Measurements from ENCODE around the gene FBXO31. TPM values are rescaled to one million over a fixed set of nuclear protein-coding genes. Genes with fewer than 3 reads are reported as not detected.

FBXO31 gene
- total and polyA plus RNA-seq, 9 of the 15 experiments (the other 6 are each of a cell fraction or from before 2014, with no cell fraction given), result 0.18 to 33.3 (median 10.9) TPM

- no peak for TF ChIP-seq NKRF (IDR thresholded peaks at IDR 0.05; ENCODE audit: borderline replicate concordance)
- TF ChIP-seq HMG20B (CRISPR knock-in tag; IDR thresholded peaks at IDR 0.05), result no peak
- TF ChIP-seq ID3 (CRISPR knock-in tag; IDR thresholded peaks at IDR 0.05), result no peak
- TF ChIP-seq ID3 (tag; IDR thresholded peaks at IDR 0.05), result no peak; the same call in 1 of the 2 replicates
- TF ChIP-seq GTF2B (IDR thresholded peaks at IDR 0.05; ENCODE audit: extremely low read depth, insufficient read length), result no peak
- no peak for TF ChIP-seq DPF2 (IDR thresholded peaks at IDR 0.05)
- no peak for TF ChIP-seq CHD4 (IDR thresholded peaks at IDR 0.05; ENCODE audit: insufficient read depth, insufficient replicate concordance, low read depth, low read length, poor library complexity, severe bottlenecking)
- TF ChIP-seq, protein P1, sequence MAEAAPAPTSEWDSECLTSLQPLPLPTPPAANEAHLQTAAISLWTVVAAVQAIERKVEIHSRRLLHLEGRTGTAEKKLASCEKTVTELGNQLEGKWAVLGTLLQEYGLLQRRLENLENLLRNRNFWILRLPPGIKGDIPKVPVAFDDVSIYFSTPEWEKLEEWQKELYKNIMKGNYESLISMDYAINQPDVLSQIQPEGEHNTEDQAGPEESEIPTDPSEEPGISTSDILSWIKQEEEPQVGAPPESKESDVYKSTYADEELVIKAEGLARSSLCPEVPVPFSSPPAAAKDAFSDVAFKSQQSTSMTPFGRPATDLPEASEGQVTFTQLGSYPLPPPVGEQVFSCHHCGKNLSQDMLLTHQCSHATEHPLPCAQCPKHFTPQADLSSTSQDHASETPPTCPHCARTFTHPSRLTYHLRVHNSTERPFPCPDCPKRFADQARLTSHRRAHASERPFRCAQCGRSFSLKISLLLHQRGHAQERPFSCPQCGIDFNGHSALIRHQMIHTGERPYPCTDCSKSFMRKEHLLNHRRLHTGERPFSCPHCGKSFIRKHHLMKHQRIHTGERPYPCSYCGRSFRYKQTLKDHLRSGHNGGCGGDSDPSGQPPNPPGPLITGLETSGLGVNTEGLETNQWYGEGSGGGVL (CRISPR knock-in tag; IDR thresholded peaks at IDR 0.05), result no peak
- TF ChIP-seq HNRNPUL1 (IDR thresholded peaks at IDR 0.05; ENCODE audit: low read length), result no peak
- TF ChIP-seq PRPF4 (IDR thresholded peaks at IDR 0.05; ENCODE audit: insufficient read depth, low read depth, low read length, poor library complexity, severe bottlenecking), result peak; percentile 63
- TF ChIP-seq ATF1 (CRISPR knock-in tag; IDR thresholded peaks at IDR 0.05), result peak; percentile 58; the same call in 1 of the 2 replicates
- peak; percentile 97 for TF ChIP-seq ATF1 (tag; IDR thresholded peaks at IDR 0.05)
- no peak for TF ChIP-seq ETV6 (IDR thresholded peaks at IDR 0.05; ENCODE audit: borderline replicate concordance in 1 of 2, low read depth in 2 of 2, low read length in 1 of 2)
- no peak for TF ChIP-seq ETV6 (CRISPR knock-in tag; IDR thresholded peaks at IDR 0.05; ENCODE audit: borderline replicate concordance)
- TF ChIP-seq PURB (CRISPR knock-in tag; IDR thresholded peaks at IDR 0.05; ENCODE audit: low read depth), result no peak
- TF ChIP-seq, protein P2, sequence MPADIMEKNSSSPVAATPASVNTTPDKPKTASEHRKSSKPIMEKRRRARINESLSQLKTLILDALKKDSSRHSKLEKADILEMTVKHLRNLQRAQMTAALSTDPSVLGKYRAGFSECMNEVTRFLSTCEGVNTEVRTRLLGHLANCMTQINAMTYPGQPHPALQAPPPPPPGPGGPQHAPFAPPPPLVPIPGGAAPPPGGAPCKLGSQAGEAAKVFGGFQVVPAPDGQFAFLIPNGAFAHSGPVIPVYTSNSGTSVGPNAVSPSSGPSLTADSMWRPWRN (IDR thresholded peaks at IDR 0.05; ENCODE audit: low read depth), result no peak
- TF ChIP-seq CREB1 (IDR thresholded peaks at IDR 0.05), result peak; percentile 94
- TF ChIP-seq CREB1 (CRISPR knock-in tag; IDR thresholded peaks at IDR 0.05), result peak; percentile 96
- no peak for TF ChIP-seq ZNF232 (CRISPR knock-in tag; IDR thresholded peaks at IDR 0.05)
- TF ChIP-seq NCOA6 (IDR thresholded peaks at IDR 0.05), result no peak
- TF ChIP-seq FUS (optimal IDR thresholded peaks at IDR 0.05; ENCODE audit: low read depth, low read length), result peak; percentile 62
- TF ChIP-seq CHD1 (IDR thresholded peaks at IDR 0.05; ENCODE audit: low read length), result peak; percentile 48
- TF ChIP-seq CBFA2T3 (IDR thresholded peaks at IDR 0.05), result no peak
- TF ChIP-seq NFRKB (IDR thresholded peaks at IDR 0.05; ENCODE audit: low read depth), result peak; percentile 32; the same call in 1 of the 2 replicates
Observed at GRCh38 chr16:87391950-87392820, 8.6 kb upstream of the FBXO31 start, which contains the start of gene MAP1LC3B (continued).

Measured in K562 (cell line).